ENCODE measurements around the gene ECPAS. TPM values are rescaled to one million over a fixed set of nuclear protein-coding genes. Genes with fewer than 3 reads are reported as not detected.
"Not testable (repeated sequence)": the region's sequence is repeated elsewhere in the genome, so short reads cannot be mapped to it uniquely, and the experiment has no call there.

Gene ECPAS
- total RNA-seq, 1 donor from 2014 or later, result 113 TPM

GRCh38 chr9:111413996-111414395 lies 70.2 kb downstream of the ECPAS start:
- peaks cover 12% of the 10 kb centered on the region for H3K4me1 Mint-ChIP-seq (ENCODE audit: low read depth)
- H3K27ac Mint-ChIP-seq (ENCODE audit: unreplicated experiment), result peak overlapping the region; percentile 29
- no peaks in the 10 kb centered on the region for H3K27me3 Mint-ChIP-seq (ENCODE audit: low read depth)
- peaks cover 47% of the 10 kb centered on the region for H3K36me3 Mint-ChIP-seq (ENCODE audit: low read depth)
- no peak for DNase-seq (ENCODE audit: low spot score)
- no peak for TF ChIP-seq CTCF (IDR thresholded peaks at IDR 0.05)
- H3K9me3 Mint-ChIP-seq (ENCODE audit: low read depth), result no peaks in the 10 kb centered on the region
- no peak overlapping the region for H3K4me3 Mint-ChIP-seq (ENCODE audit: unreplicated experiment)

- no peak overlapping the region for H3K4me3 Mint-ChIP-seq (ENCODE audit: unreplicated experiment)
- H3K27me3 Mint-ChIP-seq (ENCODE audit: low read depth), result no peaks in the 10 kb centered on the region
- peaks cover 12% of the 10 kb centered on the region for H3K4me1 Mint-ChIP-seq (ENCODE audit: low read depth)
- DNase-seq (ENCODE audit: low spot score), result no peak
- peaks cover 58% of the 10 kb centered on the region for H3K36me3 Mint-ChIP-seq (ENCODE audit: low read depth)
- no peak for TF ChIP-seq CTCF (IDR thresholded peaks at IDR 0.05)
- H3K27ac Mint-ChIP-seq (ENCODE audit: unreplicated experiment), result no peak overlapping the region
- H3K9me3 Mint-ChIP-seq (ENCODE audit: low read depth), result no peaks in the 10 kb centered on the region
Measured at GRCh38 chr9:111412280-111412679, 71.9 kb downstream of the ECPAS start.

- no peak for TF ChIP-seq CTCF (IDR thresholded peaks at IDR 0.05)
- Mint-ChIP-seq H3K36me3 (ENCODE audit: low read depth) (peaks cover 54% of the 10 kb centered on the region), H3K27me3 (ENCODE audit: low read depth) (no peaks in the 10 kb centered on the region), H3K9me3 (ENCODE audit: low read depth) (no peaks in the 10 kb centered on the region), H3K4me1 (ENCODE audit: low read depth) (peaks cover 12% of the 10 kb centered on the region), H3K27ac (ENCODE audit: unreplicated experiment) (no peak overlapping the region), H3K4me3 (ENCODE audit: unreplicated experiment) (no peak overlapping the region)
- DNase-seq (ENCODE audit: low spot score), result no peak
Measured at GRCh38 chr9:111411266-111411665, 72.9 kb downstream of the ECPAS start.

- Mint-ChIP-seq H3K4me1 (ENCODE audit: low read depth) (no peaks in the 10 kb centered on the region), H3K4me3 (ENCODE audit: unreplicated experiment) (no peak overlapping the region), H3K27ac (ENCODE audit: unreplicated experiment) (no peak overlapping the region), H3K9me3 (ENCODE audit: low read depth) (peaks cover 9% of the 10 kb centered on the region), H3K36me3 (ENCODE audit: low read depth) (peaks cover 53% of the 10 kb centered on the region), H3K27me3 (ENCODE audit: low read depth) (no peaks in the 10 kb centered on the region)
- DNase-seq (ENCODE audit: low spot score), result no peak
- no peak for TF ChIP-seq CTCF (IDR thresholded peaks at IDR 0.05)
Measured at GRCh38 chr9:111407813-111408212, 76.4 kb downstream of the ECPAS start.

- peaks cover 1% of the 10 kb centered on the region for H3K4me1 Mint-ChIP-seq (ENCODE audit: low read depth)
Measured at GRCh38 chr9:111405701-111406100, 78.5 kb downstream of the ECPAS start.

GRCh38 chr9:111401486-111401885 lies 82.7 kb downstream of the ECPAS start:
- not testable (repeated sequence) for H3K27ac Mint-ChIP-seq (ENCODE audit: unreplicated experiment); DNase-seq (ENCODE audit: low spot score); H3K4me3 Mint-ChIP-seq (ENCODE audit: unreplicated experiment); H3K4me1 Mint-ChIP-seq (ENCODE audit: low read depth); H3K27me3 Mint-ChIP-seq (ENCODE audit: low read depth)
- peaks cover 47% of the 10 kb centered on the region for H3K36me3 Mint-ChIP-seq (ENCODE audit: low read depth)
- H3K9me3 Mint-ChIP-seq (ENCODE audit: low read depth), result peaks cover 35% of the 10 kb centered on the region

More at GRCh38 chr9:111405701-111406100, 78.5 kb downstream of the ECPAS start:
- H3K27me3 Mint-ChIP-seq (ENCODE audit: low read depth), result no peaks in the 10 kb centered on the region
- peaks cover 28% of the 10 kb centered on the region for H3K9me3 Mint-ChIP-seq (ENCODE audit: low read depth)
- TF ChIP-seq CTCF (IDR thresholded peaks at IDR 0.05), result no peak
- DNase-seq (ENCODE audit: low spot score), result no peak
- H3K36me3 Mint-ChIP-seq (ENCODE audit: low read depth), result peaks cover 56% of the 10 kb centered on the region
- H3K27ac Mint-ChIP-seq (ENCODE audit: unreplicated experiment), result no peak overlapping the region
- no peak overlapping the region for H3K4me3 Mint-ChIP-seq (ENCODE audit: unreplicated experiment)

Measured in chondrocyte (in vitro differentiated cells).